OCI-LY3 (cell line): ENCODE data around the gene SDSL.

Experiments used
- H2AFZ ChIP-seq: fragments of 200-600, 300-600 bp; shearing (Covaris generic); 2 replicates; pipeline ENCODE4 v1.6.0; 2014; ENCODE audit warnings: antibody characterized with exemption, low read depth, low read length
- H3K27ac ChIP-seq: fragments of 200-600, 300-600 bp; sonication (generic); 2 replicates; pipeline ENCODE4 v1.5.1; 2014; ENCODE audit warnings: mild to moderate bottlenecking, low read length, moderate library complexity, mixed read lengths
- H3K27me3 ChIP-seq: fragments of 200-600, 300-600 bp; sonication (generic); 2 replicates; pipeline ENCODE4 v1.6.1; 2014; ENCODE audit warnings: low read depth, low read length, mixed read lengths
- H3K36me3 ChIP-seq: fragments of 200-600, 300-600 bp; sonication (generic); replicated peaks from 2 replicates; pipeline ENCODE3; 2014; ENCODE audit warnings: low read depth, low read length, mixed read lengths
- H3K4me1 ChIP-seq: fragments of 300-600, 200-600 bp; sonication (generic); 2 replicates; pipeline ENCODE4 v1.6.1; 2014; ENCODE audit warnings: low read length, mixed read lengths
- H3K4me2 ChIP-seq: fragments of 200-600, 300-600 bp; sonication (generic); 2 replicates; pipeline ENCODE4 v1.6.1; 2014; ENCODE audit warnings: low read length, mixed read lengths
- H3K4me3 ChIP-seq: fragments of 300-600, 200-600 bp; sonication (generic); 2 replicates; pipeline ENCODE4 v1.5.1; 2014; ENCODE audit warnings: antibody characterized with exemption, mild to moderate bottlenecking, low read length, moderate library complexity
- H3K79me2 ChIP-seq: fragments of 300-600, 200-600 bp; shearing (Covaris generic); 2 replicates; pipeline ENCODE4 v1.6.1; 2014; ENCODE audit warnings: mild to moderate bottlenecking, low read length, mixed read lengths
- H3K9ac ChIP-seq: fragments of 300-600, 200-600 bp; shearing (Covaris generic); 2 replicates; pipeline ENCODE4 v1.6.0; 2014; ENCODE audit warnings: mild to moderate bottlenecking, low read length, moderate library complexity
- H3K9me3 ChIP-seq: fragments of 200-600, 300-600 bp; shearing (Covaris generic); 2 replicates; pipeline ENCODE4 v1.6.1; 2014; ENCODE audit warnings: low read length, mixed read lengths; ENCODE audit not compliant: insufficient read depth
- H4K20me1 ChIP-seq: fragments of 200-600, 300-600 bp; sonication (generic); 2 replicates; pipeline ENCODE4 v1.6.1; 2016; ENCODE audit warnings: low read length, mixed read lengths; ENCODE audit not compliant: insufficient read depth
- CTCF ChIP-seq: fragments of 200-600, 300-600 bp; sonication (generic); IDR thresholded peaks from 2 replicates; pipeline ENCODE4 v1.5.1; 2014; ENCODE audit warnings: antibody characterized with exemption, low read length, low read depth
- EZH2phosphoT487 ChIP-seq: fragments of 200-600 bp; shearing (Covaris generic); IDR thresholded peaks from 2 replicates; pipeline ENCODE4 v1.6.1; 2018; ENCODE audit warnings: antibody characterized with exemption, mixed run types, low read depth

SDSL gene

GRCh38 chr12:113486722-113487121, 64.5 kb downstream of the SDSL start:
- H3K79me2 ChIP-seq, result no peaks in the 10 kb centered on the region
- H3K36me3 ChIP-seq, result no peaks in the 10 kb centered on the region
- no peaks in the 10 kb centered on the region for H4K20me1 ChIP-seq
- no peaks in the 10 kb centered on the region for H3K4me1 ChIP-seq
- no peak overlapping the region for H2AFZ ChIP-seq
- no peak overlapping the region for H3K4me3 ChIP-seq
- no peak overlapping the region for H3K9ac ChIP-seq
- no peak overlapping the region for H3K4me2 ChIP-seq
- no peaks in the 10 kb centered on the region for H3K9me3 ChIP-seq
- H3K27ac ChIP-seq, result no peak overlapping the region
- no peak for TF ChIP-seq CTCF
- no peak for TF ChIP-seq EZH2phosphoT487
- H3K27me3 ChIP-seq, result peaks cover 58% of the 10 kb centered on the region
